ENCODE results near the gene TTLL7. TPM values are rescaled to one million over a fixed set of nuclear protein-coding genes. Genes with fewer than 3 reads are reported as not detected.
A peak's percentile ranks its signal among the peaks of the same experiment; 100 is the strongest.

TTLL7 gene
- total and polyA plus RNA-seq, 9 of the 15 experiments (the other 6 are each of a cell fraction or from before 2014, with no cell fraction given): 0.63 to 2.6 (median 1.7) TPM

DNA sequence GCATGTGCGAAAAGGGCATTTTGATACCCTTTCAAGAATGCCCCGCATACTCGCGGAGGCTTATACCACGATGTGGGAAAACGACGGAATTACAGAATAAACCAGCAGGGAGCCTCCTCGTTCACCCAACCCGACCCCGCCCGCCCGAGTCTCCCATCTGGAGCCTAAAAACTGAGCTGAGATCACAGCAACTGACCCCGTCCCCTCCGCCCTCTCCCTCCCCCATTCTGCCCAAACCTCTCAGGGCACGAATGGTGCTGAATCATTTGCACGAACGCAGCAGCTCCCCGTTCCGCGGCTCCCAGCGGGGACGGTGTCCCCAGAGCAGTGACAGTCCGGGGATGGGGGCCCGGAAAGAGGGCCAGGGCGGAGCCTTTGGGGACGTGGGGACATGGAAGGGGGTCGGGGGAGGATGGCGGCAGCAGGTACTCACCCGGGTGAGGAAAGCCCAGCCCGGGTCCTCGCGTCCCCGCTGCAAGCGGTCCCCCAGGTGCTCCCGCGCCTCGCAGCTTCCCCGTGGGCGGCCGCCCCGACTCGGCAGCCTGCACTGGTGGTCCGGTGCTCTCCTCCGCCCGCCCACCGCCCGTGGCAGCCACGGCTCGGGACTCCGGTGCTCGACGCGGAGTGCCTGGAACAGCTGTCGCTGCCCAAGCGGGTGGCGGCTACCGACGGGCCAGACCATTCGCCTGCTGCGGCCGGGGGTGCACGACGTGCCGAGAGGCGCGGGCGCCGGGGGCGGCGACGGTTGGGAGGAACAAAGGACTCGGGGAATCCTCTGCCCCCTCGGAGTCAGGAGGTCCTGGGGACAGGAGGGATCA is at the start of gene TTLL7 (continued):
- no peak for TF ChIP-seq MTA2 (IDR thresholded peaks at IDR 0.05; ENCODE audit: low read depth)
- 0 out of 2 replicates have a peak, but pooled peaks have one; percentile 33 for TF ChIP-seq NBN (IDR thresholded peaks at IDR 0.05; ENCODE audit: low read depth)
- TF ChIP-seq, protein P1, sequence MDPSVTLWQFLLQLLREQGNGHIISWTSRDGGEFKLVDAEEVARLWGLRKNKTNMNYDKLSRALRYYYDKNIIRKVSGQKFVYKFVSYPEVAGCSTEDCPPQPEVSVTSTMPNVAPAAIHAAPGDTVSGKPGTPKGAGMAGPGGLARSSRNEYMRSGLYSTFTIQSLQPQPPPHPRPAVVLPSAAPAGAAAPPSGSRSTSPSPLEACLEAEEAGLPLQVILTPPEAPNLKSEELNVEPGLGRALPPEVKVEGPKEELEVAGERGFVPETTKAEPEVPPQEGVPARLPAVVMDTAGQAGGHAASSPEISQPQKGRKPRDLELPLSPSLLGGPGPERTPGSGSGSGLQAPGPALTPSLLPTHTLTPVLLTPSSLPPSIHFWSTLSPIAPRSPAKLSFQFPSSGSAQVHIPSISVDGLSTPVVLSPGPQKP (CRISPR knock-in tag; IDR thresholded peaks at IDR 0.05): no peak
- TF ChIP-seq, protein P2, sequence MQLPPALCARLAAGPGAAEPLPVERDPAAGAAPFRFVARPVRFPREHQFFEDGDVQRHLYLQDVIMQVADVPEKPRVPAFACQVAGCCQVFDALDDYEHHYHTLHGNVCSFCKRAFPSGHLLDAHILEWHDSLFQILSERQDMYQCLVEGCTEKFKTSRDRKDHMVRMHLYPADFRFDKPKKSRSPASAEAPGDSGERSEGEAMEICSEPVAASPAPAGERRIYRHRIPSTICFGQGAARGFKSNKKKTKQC (CRISPR knock-in tag; IDR thresholded peaks at IDR 0.05): no peak
- TF ChIP-seq CBX1 (IDR thresholded peaks at IDR 0.05; ENCODE audit: low read depth): 0 out of 2 replicates have a peak, but pooled peaks have one; percentile 32
- no peak for TF ChIP-seq MYBL2 (IDR thresholded peaks at IDR 0.05; ENCODE audit: low read depth)
- TF ChIP-seq MYBL2 (CRISPR knock-in tag; IDR thresholded peaks at IDR 0.05; ENCODE audit: borderline replicate concordance): no peak
- peak in 1 of 2 experiments; percentile 99; a peak in 2 of 4 replicates for TF ChIP-seq NONO (IDR thresholded peaks at IDR 0.05; ENCODE audit: low read depth in 2 of 2, low read length in 1 of 2)
- TF ChIP-seq, protein P3, sequence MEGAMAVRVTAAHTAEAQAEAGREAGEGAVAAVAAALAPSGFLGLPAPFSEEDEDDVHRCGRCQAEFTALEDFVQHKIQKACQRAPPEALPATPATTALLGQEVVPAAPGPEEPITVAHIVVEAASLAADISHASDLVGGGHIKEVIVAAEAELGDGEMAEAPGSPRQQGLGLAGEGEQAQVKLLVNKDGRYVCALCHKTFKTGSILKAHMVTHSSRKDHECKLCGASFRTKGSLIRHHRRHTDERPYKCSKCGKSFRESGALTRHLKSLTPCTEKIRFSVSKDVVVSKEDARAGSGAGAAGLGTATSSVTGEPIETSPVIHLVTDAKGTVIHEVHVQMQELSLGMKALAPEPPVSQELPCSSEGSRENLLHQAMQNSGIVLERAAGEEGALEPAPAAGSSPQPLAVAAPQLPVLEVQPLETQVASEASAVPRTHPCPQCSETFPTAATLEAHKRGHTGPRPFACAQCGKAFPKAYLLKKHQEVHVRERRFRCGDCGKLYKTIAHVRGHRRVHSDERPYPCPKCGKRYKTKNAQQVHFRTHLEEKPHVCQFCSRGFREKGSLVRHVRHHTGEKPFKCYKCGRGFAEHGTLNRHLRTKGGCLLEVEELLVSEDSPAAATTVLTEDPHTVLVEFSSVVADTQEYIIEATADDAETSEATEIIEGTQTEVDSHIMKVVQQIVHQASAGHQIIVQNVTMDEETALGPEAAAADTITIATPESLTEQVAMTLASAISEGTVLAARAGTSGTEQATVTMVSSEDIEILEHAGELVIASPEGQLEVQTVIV (CRISPR knock-in tag; IDR thresholded peaks at IDR 0.05; ENCODE audit: borderline replicate concordance): no peak
- no peak for TF ChIP-seq ZNF165 (CRISPR knock-in tag; IDR thresholded peaks at IDR 0.05; ENCODE audit: borderline replicate concordance)
- no peak for TF ChIP-seq ZNF778 (CRISPR knock-in tag; IDR thresholded peaks at IDR 0.05)
- TF ChIP-seq, protein P4, sequence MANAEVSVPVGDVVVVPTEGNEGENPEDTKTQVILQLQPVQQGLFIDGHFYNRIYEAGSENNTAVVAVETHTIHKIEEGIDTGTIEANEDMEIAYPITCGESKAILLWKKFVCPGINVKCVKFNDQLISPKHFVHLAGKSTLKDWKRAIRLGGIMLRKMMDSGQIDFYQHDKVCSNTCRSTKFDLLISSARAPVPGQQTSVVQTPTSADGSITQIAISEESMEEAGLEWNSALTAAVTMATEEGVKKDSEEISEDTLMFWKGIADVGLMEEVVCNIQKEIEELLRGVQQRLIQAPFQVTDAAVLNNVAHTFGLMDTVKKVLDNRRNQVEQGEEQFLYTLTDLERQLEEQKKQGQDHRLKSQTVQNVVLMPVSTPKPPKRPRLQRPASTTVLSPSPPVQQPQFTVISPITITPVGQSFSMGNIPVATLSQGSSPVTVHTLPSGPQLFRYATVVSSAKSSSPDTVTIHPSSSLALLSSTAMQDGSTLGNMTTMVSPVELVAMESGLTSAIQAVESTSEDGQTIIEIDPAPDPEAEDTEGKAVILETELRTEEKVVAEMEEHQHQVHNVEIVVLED (CRISPR knock-in tag; IDR thresholded peaks at IDR 0.05): no peak
- TF ChIP-seq, protein P5, sequence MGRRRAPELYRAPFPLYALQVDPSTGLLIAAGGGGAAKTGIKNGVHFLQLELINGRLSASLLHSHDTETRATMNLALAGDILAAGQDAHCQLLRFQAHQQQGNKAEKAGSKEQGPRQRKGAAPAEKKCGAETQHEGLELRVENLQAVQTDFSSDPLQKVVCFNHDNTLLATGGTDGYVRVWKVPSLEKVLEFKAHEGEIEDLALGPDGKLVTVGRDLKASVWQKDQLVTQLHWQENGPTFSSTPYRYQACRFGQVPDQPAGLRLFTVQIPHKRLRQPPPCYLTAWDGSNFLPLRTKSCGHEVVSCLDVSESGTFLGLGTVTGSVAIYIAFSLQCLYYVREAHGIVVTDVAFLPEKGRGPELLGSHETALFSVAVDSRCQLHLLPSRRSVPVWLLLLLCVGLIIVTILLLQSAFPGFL (CRISPR knock-in tag; IDR thresholded peaks at IDR 0.05): 0 out of 2 replicates have a peak, but pooled peaks have one; percentile 65
- no peak for TF ChIP-seq TSC22D4 (tag; IDR thresholded peaks at IDR 0.05)
- no peak for TF ChIP-seq CHD2 (IDR thresholded peaks at IDR 0.05; ENCODE audit: low read depth, low read length)
- no peak for TF ChIP-seq MCM5 (IDR thresholded peaks at IDR 0.05; ENCODE audit: low read depth)
- no peak for TF ChIP-seq CREB1 (IDR thresholded peaks at IDR 0.05)
- TF ChIP-seq CREB1 (CRISPR knock-in tag; IDR thresholded peaks at IDR 0.05): no peak
- peak; percentile 75 for TF ChIP-seq NCOA6 (IDR thresholded peaks at IDR 0.05)
- TF ChIP-seq SAFB2 (IDR thresholded peaks at IDR 0.05; ENCODE audit: borderline replicate concordance, low read depth, low read length, severe bottlenecking): no peak
